NCI-H526 (cell line): ENCODE results near the gene XPO6.
"Not testable (repeated sequence)": the region's sequence is repeated elsewhere in the genome, so short reads cannot be mapped to it uniquely, and the experiment has no call there.

ENCODE experiments used
- DNase-seq, 2 experiments: peaks; one replicate each; lab custom pipeline; 2025; lab: John Stamatoyannopoulos, UW

The XPO6 gene

GRCh38 chr16:28149011-28149888, 62.5 kb downstream of the XPO6 start:
- no peak for DNase-seq

GRCh38 chr16:28146536-28146935, 65.2 kb downstream of the XPO6 start:
- no peak for DNase-seq

- DNase-seq, result no peak
Observed at GRCh38 chr16:28145796-28146195, 66.0 kb downstream of the XPO6 start.

GRCh38 chr16:28140788-28141618, 70.8 kb downstream of the XPO6 start:
- no peak for DNase-seq

- DNase-seq, result no peak
Observed at GRCh38 chr16:28139530-28139929, 72.2 kb downstream of the XPO6 start.

GRCh38 chr16:28136751-28137434, 74.9 kb downstream of the XPO6 start:
- no peak for DNase-seq

- no peak for DNase-seq
Observed at GRCh38 chr16:28133666-28134065, 78.1 kb downstream of the XPO6 start.

GRCh38 chr16:28131743-28132393, 79.9 kb downstream of the XPO6 start:
- DNase-seq, result no peak

- DNase-seq, result no peak
Observed at GRCh38 chr16:28131181-28131580, 80.6 kb downstream of the XPO6 start.

GRCh38 chr16:28130099-28131088, 81.4 kb downstream of the XPO6 start:
- no peak for DNase-seq

- no peak for DNase-seq
Observed at GRCh38 chr16:28126684-28127620, 84.8 kb downstream of the XPO6 start.

- no peak for DNase-seq
Observed at GRCh38 chr16:28125592-28125991, 86.2 kb downstream of the XPO6 start.

- no peak for DNase-seq
Observed at GRCh38 chr16:28121527-28121926, 90.2 kb downstream of the XPO6 start.

GRCh38 chr16:28120754-28121153, 91.0 kb downstream of the XPO6 start:
- no peak for DNase-seq

GRCh38 chr16:28118637-28119036, 93.1 kb downstream of the XPO6 start:
- DNase-seq, result no peak

GRCh38 chr16:28117168-28117565, 94.6 kb downstream of the XPO6 start:
- no peak for DNase-seq

- DNase-seq, result not testable (repeated sequence)
Observed at GRCh38 chr16:28115866-28116265, 95.9 kb downstream of the XPO6 start.

GRCh38 chr16:28112908-28113307, 98.9 kb downstream of the XPO6 start:
- DNase-seq, result no peak

- no peak for DNase-seq
Observed at GRCh38 chr16:28110977-28111376, 100.8 kb downstream of the XPO6 start.

- DNase-seq, result no peak
Observed at GRCh38 chr16:28110479-28110878, 101.3 kb downstream of the XPO6 start.
